ENCODE measurements around the gene PSAPL1.

Gene PSAPL1

DNA sequence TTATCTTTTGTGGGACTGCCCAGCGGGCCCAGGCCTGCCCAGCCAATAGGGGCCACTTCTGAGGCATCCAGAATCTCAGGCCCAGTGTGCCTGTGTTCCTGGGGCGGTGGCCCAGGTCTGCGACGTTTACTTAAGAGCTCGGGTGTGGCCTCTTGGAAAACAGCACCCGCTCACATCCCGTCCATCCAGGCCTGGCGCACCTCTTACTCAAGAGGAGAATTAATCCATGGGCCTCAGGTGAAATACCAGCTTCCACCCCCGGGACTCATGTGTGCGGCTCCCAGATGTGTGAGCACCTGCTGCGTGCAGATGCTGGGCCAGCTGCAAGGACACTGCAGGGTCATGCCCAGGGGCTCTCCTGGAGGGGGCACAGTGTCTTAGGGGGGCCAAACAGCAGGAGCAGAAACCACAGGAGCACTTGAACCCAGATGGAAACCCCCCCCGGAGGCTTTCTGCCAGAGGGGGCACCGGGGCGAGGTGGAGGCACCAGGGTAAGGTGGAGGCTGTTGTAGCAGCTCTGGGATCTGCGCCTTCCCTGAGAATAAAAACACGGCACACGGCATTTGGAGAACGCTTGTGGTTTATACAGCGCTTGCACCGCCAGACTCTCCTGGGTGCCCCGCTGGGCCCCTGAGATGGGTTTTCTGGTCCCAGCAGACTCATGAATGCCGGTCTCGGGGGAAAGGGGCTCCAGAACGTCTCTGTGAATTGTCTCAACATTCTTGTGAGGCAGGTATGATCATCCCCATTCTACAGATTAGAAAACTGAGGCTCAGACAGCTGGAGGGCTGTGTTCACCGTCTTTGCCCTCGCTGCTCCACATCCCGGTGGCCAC lies 2.8 kb downstream of the PSAPL1 start:
- no peak for DNase-seq (ENCODE audit: low read depth, low spot score)

DNA sequence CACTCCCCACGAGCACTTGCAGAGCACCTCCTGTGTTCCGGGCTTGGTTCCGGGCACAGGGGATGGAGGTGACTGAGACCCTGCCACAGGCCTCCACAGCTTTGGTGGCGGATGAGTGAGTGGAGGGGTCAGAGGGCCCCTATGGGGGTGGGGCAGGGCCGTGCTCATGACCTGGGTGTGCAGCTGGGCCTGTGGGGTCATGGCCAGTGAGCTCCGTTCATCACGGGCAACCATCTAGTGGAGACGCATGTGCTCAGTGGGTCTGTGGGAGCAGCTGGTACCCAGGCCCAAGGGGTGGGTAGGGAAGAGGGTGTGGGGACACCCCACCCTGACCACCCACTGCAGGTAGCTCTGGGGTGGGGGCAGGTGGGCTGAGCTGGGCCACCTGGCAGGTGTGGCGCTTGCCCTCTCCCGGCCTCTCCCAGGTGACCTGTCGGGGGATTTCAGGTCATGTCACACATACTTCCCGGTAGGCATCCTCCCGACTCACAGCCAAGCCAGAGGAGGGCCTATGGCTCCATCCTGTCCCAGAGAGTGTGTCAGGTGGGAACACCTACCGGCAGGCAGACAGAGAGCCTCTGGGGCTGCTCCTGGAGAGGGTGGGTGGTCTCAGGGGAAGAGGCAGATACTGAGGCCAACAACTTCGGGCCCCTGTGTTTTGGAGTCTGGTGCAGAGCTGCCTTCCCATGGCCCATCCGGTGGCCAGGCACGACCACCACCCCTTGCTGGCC lies 3.6 kb downstream of the PSAPL1 start:
- no peak for DNase-seq (ENCODE audit: low read depth, low spot score)

DNA sequence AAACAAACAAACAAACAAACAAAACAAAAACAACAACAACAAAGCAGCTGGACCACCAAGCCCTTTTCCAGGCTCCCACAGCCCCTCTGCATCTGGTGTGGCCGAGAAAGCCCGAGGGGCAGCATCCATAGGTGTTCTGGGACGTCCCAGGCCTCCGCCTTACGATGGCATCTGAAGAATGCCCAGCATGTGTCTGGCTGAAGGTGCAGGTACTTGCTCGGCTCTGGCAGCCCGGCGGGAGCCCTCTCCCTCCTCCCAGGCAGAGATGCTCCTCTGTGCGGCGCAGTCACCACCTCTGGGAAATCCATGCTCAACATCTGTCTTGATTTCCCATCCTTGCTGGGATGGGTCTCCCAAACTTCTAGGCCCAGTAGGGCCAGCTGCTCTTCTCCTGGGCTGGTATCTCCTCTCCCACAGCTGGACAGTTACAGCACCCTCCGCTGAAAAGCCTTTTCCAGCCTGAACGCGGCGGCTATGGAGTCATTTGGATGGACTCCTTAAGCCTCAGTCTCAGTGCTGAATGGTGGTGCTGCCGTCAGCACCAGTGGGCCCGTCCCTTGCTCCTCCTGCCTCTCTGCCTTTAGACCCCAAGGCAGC lies 4.3 kb downstream of the PSAPL1 start:
- peak; percentile 45 for DNase-seq (ENCODE audit: low read depth, low spot score)

DNA sequence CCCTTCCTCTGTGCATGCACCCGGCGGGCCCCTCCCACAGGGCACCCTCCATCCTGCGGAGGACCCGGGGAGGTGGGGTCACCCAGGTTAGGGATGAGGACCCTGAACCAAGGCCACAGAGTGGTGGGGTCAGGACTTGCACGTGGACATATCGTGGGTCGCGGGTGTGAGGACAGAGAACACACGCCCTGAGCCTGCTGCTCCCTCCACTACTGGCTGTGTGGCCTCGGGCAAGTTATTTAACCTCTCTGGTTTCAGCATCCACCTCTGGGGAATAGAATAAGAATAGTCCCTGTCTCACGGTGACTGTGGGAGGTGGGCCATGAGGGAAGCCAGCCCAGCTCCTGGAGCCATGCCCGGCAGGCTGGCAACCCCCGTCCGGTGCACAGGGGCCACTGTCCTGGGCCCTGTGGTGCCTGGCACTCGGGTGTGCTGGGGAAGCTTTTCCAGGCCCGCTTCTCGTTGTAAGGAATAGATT lies 5.1 kb downstream of the PSAPL1 start:
- DNase-seq (ENCODE audit: low read depth, low spot score) = no peak

DNA sequence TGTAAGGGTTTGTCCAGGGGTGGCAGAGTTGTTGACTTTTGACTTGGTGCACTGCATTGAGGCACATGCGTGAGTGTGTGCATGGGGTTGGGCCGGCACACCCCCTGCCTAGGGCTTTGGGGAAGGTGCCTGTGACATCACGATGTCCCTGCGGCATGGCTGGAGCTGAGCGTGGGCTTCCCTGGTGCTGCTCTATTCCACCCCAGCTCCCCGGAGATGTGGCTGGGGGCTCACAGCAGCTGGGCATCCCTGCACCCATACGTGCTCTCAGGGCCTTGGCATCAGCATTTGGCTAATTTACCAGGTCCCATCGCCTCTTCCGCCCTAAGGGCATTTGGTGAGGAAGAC lies 5.7 kb downstream of the PSAPL1 start:
- DNase-seq (ENCODE audit: low read depth, low spot score) = no peak

DNA sequence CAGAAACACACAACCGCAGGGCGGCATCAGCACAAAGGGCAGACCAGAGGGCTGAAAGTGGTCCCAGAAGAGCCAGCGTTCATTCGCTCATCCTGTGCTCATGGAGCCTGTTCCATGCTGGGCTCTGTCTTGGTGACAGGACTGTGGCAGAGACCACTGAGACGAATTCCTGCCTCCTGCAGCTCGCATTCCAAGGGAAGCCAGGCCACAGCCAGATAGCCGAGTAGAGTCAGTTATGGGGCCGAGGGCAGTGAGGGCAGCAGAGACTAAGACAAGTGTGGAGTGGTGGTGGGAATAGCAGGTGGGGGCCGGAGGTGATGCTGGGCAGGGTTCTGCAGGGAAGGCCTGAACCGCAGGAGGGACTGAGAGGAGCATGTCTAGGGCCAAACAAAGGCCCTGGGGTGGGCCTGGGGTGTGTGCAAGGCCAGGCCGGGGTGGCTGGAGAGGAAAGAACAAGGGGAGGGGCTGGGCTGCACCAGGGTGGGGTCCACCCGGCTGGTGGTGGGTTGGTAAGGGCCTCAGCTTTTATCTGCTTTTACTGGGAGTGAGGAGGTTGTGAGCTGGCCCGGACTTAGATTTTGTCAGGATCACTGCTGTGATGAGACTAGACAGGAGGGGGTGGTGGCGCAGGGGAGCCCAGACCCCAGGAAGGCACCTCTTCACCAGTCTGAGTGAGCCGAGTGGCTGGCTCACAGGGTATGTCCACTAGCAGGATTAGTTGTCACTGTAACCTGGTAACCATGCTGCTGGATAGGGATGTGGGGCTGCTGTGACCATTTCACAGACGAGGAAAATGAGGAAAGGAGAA lies 6.3 kb downstream of the PSAPL1 start:
- peak; percentile 7 for DNase-seq (ENCODE audit: low read depth, low spot score)

DNA sequence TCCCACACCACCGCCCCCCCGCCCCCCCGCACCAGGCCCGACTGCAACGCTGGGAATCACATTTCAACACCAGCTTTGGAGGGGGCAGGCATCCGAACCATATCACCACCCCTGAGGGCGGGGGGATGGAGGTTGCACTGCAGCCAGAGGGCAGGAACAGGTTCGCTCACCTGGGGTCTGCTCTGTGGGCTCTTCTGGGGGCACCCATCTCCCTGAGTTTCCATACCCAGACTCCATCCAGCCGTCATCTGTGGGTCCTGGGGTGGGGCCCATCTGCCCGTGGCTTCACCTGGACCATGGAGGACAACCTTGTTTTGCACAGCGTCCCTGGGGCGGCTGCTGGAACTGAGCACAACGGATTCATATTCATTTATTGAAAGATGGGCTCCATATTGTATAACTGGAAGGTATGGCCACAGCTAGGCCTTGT lies 6.9 kb downstream of the PSAPL1 start:
- DNase-seq (ENCODE audit: low read depth, low spot score) = no peak

DNA sequence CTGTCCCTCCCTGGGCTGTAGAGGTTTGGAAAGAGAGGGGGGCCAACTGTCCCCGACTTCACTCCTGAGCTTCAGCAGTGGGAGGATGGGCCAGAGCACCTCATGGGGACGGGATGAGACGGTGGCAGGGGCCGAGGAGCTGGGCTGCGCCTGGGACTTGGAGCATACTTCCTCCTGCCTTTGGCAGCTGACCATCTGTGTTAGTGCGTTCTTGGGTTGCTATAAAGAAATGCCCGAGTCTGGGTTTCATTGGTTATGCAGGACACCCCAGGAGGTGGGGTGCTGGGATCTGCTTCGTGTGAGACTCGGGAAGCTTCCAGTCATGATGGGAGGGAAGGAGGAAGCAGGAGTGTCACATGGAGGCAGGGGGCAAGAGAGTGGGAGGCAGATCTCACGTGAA lies 7.4 kb downstream of the PSAPL1 start:
- DNase-seq (ENCODE audit: low read depth, low spot score) = no peak

DNA sequence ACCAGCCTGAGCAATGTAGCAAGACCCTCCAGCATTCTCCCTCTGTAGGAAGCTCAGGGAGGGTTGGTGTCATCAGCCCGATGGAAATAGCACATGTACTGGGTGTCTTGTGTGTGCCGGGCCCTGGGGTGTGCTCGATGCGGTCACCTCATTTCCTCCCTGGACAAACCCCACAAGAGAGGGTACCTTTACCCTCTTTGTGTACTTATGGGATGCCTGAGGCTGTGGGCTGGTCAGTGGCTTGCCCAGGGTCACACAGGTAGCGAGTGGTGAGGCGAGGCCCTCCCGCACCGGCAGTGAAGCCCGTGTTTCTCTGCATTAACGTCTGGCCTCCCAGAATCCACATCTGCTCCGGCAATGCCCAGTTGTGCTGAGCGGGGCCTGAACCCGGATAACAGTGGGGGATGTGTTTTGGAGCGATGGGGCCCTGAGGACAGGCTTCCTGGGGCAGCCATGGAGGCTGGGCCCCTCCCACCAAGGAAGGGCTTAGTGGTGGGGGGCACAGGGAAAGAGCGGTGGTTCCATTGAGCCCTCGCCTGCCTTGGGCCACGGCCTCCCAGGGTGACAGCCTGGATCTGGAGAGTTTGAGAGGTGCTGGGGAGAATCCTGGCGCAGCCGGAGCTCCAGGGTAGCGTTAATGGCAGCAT lies 8.1 kb downstream of the PSAPL1 start:
- no peak for DNase-seq (ENCODE audit: low read depth, low spot score)

DNA sequence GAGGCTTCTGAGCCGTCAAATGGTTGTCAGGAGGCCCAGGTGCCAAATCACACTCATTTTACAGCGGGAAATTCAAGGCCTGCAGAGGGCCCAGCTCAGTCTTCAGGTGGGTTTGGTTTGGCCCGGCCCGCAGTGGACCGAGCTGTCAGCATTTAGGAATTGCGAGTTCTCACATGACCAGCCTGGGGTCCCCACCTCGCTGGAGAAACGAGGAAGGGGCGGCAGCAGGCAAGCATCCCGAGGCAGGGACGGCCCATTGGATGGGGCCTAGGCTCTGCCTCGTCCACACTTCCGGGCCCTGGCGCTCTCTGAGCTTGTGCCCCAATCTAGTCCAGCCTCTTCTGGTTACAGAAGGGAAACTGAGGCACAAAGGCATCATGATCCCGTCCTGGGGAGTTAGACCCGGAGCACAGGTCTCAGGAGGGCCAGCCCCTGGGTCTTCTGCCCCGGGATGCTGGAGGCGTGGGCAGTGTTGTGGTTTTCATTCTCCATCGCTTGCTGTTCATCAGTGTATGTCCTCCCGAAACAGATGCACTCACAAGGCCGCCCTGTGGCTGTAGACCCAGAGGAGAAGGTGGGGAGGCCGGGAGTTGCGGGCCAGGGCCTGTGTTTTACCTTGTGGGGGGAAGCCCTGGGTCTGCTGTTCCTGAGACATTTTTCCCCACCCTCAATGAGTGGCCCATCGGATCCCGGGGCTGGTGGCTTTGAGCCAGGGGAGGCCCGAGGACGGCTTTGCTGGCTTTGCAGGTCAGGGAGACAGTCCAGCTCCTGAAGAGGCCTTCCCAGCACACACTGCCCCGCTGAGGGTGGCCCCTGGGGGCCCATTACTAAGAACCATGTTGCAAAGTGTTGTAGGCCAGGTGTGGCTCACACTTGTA lies 8.9 kb downstream of the PSAPL1 start:
- DNase-seq (ENCODE audit: low read depth, low spot score) = no peak

DNA sequence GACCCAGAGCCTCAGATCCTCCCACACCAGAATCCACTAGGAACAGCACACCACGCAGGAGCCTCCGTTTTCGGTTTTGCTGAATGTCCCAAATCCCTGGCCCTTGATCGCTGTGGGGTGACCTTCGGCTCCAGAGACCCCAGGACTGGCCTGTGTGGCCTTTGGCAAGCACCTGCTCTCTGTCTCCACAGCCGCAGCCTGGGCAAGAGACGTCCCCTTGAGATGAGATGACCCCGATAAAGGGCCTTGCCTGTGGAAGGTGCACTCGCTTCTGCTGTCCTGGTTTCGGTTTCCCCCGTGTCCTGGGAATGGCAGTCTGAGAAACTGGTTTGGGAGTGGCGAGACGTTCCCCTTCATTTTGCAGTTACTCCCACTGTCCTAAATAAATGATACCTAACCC lies 9.6 kb downstream of the PSAPL1 start:
- DNase-seq (ENCODE audit: low read depth, low spot score) = no peak

DNA sequence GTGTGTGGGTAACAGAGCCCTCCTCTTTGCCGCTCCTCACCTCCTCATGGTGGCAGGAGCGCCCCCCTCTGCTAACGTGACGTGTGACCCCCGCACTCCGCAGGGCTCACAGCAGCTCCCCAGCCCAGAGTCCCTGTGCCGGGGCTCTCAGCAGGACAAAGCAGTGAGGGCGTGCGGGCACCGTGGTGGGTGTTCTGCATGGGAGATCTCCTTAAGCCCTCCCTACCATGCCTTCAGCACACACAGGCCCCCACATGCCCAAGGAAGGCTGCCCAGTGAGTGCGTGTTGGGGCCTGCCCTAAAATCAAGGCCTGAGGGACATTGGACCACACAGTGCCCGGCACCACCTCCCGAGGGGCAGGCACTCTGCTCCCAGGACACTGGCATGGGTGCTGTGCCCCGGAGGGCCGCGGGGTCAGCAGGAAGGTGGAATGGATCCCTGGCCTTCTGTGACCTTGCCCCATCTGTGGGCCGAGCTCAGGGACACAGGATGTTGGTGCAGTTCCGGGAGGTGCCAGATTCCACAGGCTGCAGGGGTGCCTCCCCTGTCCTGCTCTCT lies 10.1 kb downstream of the PSAPL1 start:
- DNase-seq (ENCODE audit: low read depth, low spot score) = no peak

DNA sequence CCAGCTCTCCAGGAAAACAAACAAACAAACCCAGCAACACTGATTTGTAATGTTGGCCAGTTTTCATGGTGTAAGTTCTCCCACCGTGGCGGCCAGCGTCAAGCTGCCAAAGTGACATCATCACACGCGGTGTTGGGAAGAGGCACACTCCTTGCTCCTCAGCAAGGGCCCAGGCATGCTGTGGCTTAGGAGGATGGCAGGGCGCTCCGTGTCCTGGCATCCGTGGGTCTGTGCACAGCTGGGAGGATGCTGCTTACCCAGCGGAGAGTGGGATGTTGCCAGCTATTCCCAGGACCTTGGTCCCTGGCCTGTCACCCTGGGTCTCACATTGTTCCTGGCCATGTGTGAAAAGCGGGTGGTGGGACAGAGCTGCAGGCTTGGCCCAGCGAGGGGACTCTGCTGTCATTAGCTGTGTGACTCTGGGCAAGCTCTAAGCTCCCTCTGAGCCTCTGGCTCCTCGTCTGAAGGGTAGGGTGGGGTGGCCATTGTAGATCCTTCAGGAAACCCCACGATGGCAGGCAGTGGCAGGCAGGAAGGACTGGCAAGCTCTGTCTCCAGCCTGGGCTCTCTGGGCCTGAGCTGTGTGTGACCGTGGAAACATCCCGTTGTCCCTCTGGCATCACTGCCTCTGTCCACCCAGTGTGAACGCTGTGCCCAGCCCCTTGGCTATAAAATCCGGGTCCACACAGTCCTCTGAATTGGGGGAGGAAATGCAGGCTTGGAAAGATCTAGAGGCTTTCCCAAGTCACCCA lies 10.8 kb downstream of the PSAPL1 start:
- DNase-seq (ENCODE audit: low read depth, low spot score) = no peak

DNA sequence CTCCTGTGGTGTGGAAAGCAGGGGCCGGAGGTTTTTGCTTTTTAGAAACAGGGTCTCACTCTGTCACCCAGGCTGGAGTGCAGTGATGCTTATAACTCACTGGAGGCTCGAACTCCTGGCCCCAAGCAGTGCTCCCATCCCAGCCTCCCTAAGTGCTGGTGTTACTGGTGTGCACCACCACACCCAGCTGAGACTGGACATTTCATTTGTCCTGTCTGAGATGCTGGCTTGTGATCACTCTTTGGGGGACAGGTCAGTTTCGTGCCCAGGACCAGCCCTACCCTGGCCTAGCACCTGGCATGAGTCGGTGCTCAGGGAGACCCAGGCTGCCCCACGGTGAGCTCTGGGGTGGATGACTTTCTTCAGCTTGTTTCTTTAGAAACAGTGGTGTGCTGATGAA lies 11.3 kb downstream of the PSAPL1 start:
- no peak for DNase-seq (ENCODE audit: low read depth, low spot score)

DNA sequence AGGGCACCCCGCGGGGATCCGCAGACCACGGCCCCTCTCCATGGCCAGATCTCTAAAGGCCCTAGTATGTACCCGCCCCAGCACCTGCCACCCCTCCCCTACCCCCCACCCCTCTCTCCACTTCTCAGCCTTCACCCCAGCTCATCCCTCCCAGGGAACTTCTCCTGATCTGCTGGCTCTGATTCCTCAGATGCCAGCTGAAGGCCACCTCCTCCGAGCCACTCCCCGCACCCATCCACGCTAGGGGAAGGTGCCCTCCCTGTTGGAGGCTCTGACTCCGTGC lies 11.9 kb downstream of the PSAPL1 start:
- DNase-seq (ENCODE audit: low read depth, low spot score) = no peak

DNA sequence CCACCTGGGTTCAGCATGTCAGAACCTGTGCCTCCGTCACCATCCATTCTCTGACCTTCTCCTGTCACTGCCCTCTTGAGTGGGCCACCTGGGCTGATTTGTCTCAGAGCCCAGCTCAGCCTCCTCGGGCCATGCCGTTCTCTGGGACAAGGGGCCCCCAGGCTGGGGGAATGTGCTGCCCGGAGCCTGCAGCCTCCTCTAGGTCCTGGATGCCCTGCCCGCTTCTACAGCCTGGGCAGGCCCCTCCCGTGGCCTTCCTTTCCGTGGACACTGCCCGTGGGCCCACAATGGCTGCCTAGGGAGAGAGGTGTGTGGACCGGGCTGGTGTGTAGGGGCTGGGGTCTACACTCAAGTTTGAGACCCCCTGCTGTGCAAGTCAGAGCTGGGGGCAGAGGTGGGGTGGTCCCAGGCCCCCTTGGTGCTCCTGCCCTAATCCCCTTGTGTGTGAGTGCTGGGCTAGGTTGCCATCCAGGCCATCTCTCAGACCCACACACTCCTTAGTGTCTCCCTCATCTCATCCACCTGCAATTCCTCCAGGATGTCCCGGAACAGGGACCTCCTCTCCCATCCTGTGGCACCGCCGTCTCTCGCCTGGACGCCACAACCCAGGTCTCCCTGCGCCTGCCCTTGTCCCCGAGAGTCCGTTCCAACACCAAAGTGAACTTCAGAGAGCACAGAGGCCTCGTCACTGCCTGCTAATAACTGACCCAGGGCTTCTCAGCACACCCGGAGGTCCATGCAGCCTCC lies 12.4 kb downstream of the PSAPL1 start:
- DNase-seq (ENCODE audit: low read depth, low spot score) = no peak

DNA sequence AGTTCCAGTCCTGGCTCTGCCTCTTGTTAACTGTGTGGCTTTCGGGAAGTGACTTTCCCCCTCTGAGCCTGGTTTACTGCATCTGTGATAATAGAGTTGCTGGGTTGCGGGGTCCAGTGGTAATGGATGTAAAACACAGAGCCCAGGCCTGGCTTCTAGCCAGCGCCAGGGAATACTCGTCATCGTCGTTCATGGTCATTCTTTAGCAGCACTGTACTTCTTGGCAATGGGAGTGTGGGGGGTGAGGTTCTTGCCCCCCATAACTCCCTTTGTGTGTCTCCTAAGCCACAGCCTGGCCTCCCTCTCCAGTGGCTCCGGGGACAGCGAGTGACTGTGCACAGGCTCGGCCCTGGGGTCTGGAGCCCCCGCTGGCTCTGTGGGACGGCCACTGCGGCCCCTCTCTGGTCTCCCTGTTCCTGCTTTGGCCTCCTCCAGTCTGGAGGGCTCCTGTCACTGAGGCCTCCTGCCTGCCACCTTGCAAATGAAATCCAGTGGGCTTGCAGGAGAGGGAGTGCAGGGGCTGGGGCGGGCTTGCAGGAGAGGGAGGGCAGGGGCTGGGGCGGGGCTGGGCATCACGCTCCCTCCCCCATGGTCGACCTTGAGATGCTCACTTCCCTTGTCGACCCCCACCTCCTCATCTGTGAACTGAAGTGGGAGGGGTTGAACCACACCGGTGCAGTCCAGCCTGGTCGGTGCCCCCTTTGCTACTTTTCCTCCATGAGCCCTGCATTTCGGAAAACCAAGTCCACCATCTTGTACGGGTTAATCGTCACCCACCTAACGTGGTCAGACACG lies 13.2 kb downstream of the PSAPL1 start:
- no peak for DNase-seq (ENCODE audit: low read depth, low spot score)

DNA sequence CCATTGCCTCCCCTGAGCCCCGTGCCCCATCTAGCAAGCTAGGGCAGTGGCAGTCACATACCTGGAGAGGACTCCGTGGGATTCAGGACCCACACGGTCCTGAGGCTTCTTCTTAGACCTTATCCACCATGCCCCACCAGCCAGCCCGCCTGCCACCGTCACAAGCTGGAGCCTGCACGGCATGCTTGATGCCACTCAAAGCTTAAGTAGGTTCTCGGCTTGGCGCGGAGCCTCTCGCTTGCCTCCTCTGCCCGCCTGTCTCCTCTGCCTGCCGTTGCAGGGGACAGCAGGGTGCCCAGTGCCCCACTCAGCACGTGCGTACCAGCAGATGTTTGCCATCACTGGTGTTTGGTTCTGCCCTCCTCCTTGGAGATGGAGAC lies 14.1 kb downstream of the PSAPL1 start:
- no peak for DNase-seq (ENCODE audit: low read depth, low spot score)

Data from iPS DF 19.7 (cell line).